ENCODE results near the gene TUBB4B.

TUBB4B gene

GRCh38 chr9:137240841-137241489, at the start of gene TUBB4B:
TUBB4B (plus strand) TSS chr9:137241287; CDS start chr9:137241361, 74 bp downstream.
- peak; percentile 100 for DNase-seq

- no peak for DNase-seq
Measured at GRCh38 chr9:137191691-137192447, 49.2 kb upstream of the TUBB4B start.

GRCh38 chr9:137192448-137192780, 48.7 kb upstream of the TUBB4B start:
- DNase-seq, result no peak

- no peak for DNase-seq
Measured at GRCh38 chr9:137192859-137193258, 48.2 kb upstream of the TUBB4B start.

- DNase-seq, result no peak
Measured at GRCh38 chr9:137193771-137194170, 47.3 kb upstream of the TUBB4B start.

- no peak for DNase-seq
Measured at GRCh38 chr9:137194388-137194787, 46.7 kb upstream of the TUBB4B start.

- DNase-seq, result no peak
Measured at GRCh38 chr9:137194909-137195308, 46.2 kb upstream of the TUBB4B start.

GRCh38 chr9:137195525-137196220, 45.4 kb upstream of the TUBB4B start:
- DNase-seq, result no peak

GRCh38 chr9:137198051-137198901, 42.8 kb upstream of the TUBB4B start:
- DNase-seq, result no peak

GRCh38 chr9:137198902-137199283, 42.2 kb upstream of the TUBB4B start:
- no peak for DNase-seq

- no peak for DNase-seq
Measured at GRCh38 chr9:137199411-137200121, 41.5 kb upstream of the TUBB4B start.

GRCh38 chr9:137200311-137201204, 40.5 kb upstream of the TUBB4B start, which contains the start of gene TPRN:
TPRN (minus strand) TSS chr9:137200741; CDS start chr9:137200711, 30 bp downstream.
- DNase-seq, result peak; percentile 100

GRCh38 chr9:137201205-137201868, 39.8 kb upstream of the TUBB4B start:
- DNase-seq, result no peak

- DNase-seq, result peak; percentile 43
Measured at GRCh38 chr9:137202966-137203365, 38.1 kb upstream of the TUBB4B start.

- DNase-seq, result no peak
Measured at GRCh38 chr9:137204731-137205125, 36.4 kb upstream of the TUBB4B start.

- peak; percentile 95 for DNase-seq
Measured at GRCh38 chr9:137205126-137206069, 35.7 kb upstream of the TUBB4B start, which contains the start of the genes NDOR1 and TMEM203. NDOR1 (plus strand) TSS chr9:137205700; CDS start chr9:137205778, 78 bp downstream. TMEM203 (minus strand) TSS chr9:137205648; CDS start chr9:137205414, 234 bp downstream.

- peak; percentile 61 for DNase-seq
Measured at GRCh38 chr9:137206602-137207001, 34.5 kb upstream of the TUBB4B start.

- DNase-seq, result no peak
Measured at GRCh38 chr9:137211532-137211931, 29.6 kb upstream of the TUBB4B start.

- DNase-seq, result no peak
Measured at GRCh38 chr9:137212520-137212919, 28.6 kb upstream of the TUBB4B start.

All from hematopoietic multipotent progenitor cell treated with erythropoietin and hydrocortisone succinate and interleukin-3 and kit ligand, for 6 days (in vitro differentiated cells).